GM19328 (cell line): ENCODE results near the gene TMEM62.
"Not testable (repeated sequence)": the region's sequence is repeated elsewhere in the genome, so short reads cannot be mapped to it uniquely, and the experiment has no call there.

Experiments
- ATAC-seq: cut with Tn5 transposase; IDR thresholded peaks from one replicate; pipeline ENCODE4 v1.9.1; 2021; ENCODE audit warnings: mild to moderate bottlenecking, moderate library complexity; ENCODE audit not compliant: unreplicated experiment

TMEM62 gene

DNA sequence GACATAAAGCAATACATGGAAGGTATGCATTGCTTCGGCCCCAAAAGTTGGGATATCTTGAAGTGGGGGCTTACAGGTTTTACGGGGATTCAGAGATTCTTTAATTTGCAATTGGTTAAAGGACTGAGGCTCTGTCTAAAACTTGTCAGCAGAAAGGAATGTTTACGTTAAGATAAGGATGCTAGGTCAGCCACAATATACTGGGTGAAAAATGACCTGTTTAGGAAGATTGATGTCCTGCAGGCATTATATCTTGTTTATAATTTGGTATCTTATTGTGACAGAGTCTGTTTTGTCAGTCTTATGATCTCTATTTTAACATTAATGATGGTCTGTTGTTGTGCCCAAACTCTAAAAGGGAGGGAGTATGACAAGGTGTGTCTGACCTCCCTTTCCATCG is 36.5 kb downstream of the TMEM62 start:
- no peak for ATAC-seq

DNA sequence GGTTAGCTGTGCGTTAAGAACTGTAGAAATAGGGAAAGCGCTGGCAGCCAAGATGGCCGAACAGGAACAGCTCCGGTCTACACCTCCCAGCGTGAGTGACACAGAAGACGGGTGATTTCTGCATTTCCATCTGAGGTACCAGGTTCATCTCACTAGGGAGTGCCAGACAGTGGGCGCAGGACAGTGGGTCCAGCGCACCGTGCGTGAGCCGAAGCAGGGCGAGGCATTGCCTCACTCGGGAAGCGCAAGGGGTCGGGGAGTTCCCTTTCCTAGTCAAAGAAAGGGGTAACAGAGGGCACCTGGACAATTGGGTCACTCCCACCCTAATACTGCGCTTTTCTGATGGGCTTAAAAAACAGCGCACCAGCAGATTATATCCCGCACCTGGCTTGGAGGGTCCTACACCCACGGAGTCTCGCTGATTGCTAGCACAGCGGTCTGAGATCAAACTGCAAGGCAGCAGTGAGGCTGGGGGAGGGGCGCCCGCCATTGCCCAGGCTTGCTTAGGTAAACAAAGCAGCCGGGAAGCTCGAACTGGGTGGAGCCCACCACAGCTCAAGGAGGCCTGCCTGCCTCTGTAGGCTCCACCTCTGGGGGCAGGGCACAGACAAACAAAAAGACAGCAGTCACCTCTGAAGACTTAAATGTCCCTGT is 42.4 kb downstream of the TMEM62 start:
- not testable (repeated sequence) for ATAC-seq

- ATAC-seq: not testable (repeated sequence)
These were observed 43.8 kb downstream of the TMEM62 start for GRCh38 chr15:43177147-43177546.

DNA sequence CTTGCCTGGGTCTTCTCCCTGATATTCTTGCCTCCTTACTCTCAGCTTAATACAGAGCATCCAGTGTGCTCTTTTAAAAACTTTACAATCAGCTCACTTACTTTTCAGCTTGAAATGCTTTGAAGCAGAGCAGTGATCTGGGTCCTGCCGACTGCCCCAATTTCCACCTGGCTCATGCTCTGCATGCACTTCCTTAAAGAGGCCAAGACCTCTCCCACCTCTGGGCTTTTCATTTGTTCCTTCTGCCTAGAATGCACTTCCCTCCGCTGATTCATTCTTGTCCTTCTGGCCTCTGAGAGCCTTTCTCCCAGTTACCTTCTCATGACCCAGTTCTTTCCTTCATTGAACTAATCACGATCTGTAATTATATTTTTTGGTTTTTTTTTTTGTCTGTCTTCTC is 49.9 kb downstream of the TMEM62 start:
- ATAC-seq: no peak

DNA sequence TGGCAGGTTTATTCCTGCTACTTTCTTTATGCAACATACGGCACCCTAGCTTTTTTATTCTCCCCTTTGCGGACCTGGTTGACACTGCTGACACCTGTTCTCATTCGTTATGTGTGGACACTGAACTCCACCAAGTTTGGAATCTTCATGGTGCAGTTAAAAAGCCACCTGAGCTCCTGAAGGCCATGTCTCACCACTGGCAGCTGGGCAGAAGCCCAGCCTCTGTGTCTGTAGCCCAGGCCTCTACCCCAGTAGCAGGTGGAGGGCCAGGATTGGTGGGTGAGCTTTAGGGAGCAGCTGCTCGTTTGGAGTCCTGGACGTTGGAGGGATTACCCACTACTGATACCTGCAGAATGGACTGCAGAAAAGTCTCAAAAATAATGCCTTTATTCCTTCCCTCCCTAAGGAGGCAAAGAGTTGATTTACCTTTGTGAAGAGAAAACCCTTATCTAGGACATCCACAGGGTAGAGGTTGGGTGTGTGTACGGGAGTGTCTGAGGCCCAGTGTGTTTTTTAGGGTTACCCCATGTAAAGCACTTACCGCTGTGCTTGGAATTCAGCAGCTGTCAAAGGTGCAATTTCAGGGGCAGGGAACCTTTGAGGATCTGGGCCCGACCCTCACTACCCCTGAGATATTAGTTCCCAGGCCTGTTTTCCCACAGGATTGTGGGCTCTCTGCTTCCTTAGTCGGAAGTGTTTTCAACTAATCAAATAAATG is 51.2 kb downstream of the TMEM62 start:
- no peak for ATAC-seq

DNA sequence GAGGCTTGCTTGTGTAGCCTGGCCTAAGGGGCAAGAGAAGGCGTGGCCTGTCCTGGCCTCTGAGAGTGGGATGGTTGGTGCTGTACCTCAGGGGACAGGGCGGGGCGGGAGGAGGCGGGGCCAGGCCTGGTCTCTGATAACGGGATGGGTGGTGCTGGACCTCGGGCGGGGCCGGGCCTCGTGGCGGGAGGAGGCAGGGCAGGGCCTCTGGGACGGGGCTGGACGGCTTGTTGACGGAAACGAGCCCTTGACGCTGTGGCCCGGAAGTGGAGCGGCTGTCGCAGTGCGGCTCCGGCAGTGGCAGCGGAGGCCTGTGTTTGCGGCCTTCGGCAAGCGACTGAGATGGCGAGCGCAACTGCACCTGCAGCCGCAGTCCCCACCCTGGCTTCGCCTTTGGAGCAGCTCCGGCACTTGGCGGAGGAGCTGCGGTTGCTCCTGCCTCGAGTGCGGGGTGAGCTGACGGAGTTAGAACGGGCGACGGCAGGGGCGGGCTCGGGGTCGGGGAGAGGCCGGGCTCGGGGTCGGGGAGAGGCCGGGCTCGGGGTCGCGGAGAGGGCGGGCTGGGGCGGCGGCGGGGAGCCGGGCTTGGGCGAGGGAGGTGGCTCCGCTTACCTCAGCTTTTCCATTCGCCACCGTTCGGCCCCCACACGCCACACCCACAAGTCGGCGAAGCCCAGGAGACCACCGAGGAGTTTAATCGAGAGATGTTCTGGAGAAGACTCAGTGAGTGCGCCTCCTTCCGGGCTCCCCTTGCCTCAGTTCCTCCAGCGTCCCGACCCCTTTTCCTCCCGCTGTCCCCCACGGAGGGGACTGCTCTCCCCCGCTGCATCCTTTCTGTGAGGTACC is 52.0 kb downstream of the TMEM62 start, which contains the start of gene CCNDBP1:
Gene CCNDBP1 (plus strand): TSS at position 247 of the 846 bp plus-strand sequence. CDS start 96 bp downstream, at position 343.
- ATAC-seq: peak; percentile 92

DNA sequence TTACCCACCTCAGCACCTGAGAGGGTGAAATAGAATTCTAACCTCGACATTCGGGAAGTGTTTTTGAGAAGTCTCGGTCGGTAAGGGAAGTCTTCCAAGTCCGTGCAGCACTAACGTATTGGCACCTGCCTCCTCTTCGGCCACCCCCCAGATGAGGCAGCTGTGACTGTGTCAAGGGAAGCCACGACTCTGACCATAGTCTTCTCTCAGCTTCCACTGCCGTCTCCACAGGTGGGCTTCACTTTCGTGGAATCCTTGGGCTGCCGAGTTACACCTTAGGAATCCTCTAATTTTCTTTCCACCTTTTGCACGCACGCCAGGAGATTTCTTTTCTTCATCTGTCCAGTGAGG is 52.6 kb downstream of the TMEM62 start:
- peak; percentile 14 for ATAC-seq

GRCh38 chr15:43187544-43188155 is 54.3 kb downstream of the TMEM62 start:
- no peak for ATAC-seq

- no peak for ATAC-seq
These were observed 55.9 kb downstream of the TMEM62 start for GRCh38 chr15:43189296-43189695.

DNA sequence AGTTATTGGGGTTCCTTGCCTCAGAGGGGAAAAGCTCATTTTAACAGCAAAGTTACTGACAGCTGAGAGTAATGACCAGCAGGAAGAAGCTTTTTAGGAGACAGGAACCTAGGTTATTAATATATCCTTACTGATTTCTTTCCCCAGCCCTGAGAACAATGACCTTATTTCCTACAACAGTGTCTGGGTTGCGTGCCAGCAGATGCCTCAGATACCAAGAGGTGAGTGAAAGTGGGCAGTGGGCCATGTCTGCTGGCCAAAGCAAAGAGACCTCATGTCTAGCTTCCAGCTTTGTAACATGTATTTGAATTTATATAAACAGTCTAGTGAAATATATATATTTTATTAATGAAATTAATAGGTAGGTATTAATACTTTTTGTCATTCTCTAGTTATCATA is 56.8 kb downstream of the TMEM62 start:
- no peak for ATAC-seq

DNA sequence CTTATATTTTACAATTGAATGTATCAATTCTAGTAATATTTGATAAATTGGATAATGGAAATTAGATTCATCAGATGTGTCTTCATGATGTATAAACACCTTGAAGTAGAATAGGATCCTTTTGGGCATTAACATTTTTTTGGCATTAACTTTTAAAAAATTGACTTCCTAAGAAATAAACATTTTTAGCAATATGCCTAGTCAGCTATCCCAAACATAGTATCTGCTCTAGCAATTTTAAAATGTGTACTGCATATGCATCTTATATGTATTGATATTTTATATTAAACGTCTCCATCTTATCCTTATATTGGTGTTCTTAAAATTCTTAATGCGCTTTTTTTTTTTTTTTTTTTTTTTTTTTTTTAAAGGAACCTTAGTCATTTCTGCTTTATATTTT is 60.3 kb downstream of the TMEM62 start:
- ATAC-seq: no peak

GRCh38 chr15:43194795-43195194 is 61.4 kb downstream of the TMEM62 start:
- ATAC-seq: no peak

DNA sequence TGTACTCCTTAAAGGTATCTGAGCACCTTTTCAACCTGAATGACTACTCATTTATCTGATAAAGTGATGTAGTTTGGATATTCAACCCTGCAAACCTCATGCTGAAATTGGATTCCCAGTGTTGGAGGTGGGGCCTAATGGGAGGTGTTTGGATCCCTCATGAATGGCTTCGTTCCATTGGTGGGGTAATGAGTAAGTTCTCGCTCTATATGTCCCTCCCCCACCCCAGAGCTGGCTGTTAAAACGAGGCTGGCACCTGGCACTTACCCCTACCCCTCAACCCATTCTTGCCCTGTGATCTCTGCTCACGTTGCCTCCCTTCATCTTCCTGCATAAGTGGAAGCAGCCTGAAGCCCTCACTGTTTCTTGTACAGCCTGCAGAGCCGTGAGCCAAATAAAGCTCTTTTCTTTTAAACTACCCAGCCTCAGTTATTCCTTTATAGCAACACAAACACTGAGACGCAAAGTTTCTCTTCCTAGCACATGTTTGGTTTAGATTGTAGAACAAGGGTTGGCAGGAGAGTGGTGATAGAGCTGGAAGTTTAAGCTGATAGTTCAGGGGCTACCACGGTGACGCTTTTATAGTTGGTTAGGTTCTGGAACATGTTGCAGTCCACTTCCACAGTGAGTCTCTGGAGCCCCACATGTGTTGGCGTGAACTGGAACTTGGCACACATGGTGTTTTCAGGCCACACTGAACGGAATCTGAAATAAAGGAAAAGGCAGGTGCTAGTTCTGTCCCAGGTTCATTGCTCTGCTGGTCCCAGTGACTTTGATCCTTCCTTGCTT is 63.6 kb downstream of the TMEM62 start:
- ATAC-seq: no peak

DNA sequence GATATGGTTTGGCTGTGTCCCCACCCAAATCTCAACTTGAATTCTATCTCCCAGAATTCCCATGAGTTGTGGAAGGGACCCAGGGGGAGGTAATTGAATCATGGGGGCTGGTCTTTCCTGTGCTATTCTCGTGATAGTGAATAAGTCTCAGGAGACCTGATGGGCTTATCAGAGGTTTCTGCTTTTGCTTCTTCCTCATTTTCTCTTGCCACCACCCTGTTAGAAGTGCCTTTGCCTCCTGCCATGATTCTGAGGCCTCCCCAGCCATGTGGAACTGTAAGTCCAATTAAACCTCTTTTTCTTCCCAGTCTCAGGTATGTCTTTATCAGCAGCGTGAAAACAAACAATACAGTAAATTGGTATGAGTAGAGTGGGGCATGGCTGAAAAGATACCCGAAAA is 64.4 kb downstream of the TMEM62 start:
- not testable (repeated sequence) for ATAC-seq

DNA sequence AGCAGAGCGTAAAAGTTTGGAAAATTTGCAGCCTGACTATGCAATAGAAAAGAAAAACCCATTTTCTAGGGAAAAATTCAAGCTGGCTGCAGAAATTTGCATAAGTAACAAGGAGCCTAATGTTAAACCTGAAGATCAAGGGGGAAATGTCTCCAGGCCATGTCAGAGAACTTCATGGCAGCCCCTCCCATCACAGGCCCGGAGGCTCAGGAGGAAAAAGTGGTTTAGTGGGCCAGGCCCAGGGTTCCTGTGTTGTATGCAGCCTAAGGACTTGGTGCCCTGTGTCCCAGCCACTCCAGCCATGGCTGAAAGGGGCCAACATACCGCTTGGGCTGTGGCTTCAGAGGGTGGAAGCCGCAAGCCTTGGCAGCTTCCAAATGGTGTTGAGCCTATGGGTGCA is 65.2 kb downstream of the TMEM62 start:
- ATAC-seq: not testable (repeated sequence)

DNA sequence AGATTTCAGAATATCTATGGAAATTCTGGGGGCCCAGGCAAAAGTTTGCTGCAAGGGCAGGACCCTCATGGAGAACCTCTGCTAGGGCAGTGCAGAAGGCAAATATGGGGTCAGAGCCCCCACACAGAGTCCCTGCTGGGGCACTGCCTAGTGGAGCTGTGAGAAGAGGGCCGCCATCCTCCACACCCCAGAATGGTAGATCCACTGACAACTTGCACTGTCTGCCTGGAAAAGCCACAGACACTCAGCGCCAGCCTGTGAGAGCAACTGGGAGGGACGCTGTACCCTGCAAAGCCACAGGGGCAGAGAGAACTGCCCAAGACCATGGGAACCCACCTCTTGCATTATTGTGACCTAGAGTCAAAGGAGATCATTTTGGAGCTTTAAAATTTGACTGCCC is 65.6 kb downstream of the TMEM62 start:
- no peak for ATAC-seq

DNA sequence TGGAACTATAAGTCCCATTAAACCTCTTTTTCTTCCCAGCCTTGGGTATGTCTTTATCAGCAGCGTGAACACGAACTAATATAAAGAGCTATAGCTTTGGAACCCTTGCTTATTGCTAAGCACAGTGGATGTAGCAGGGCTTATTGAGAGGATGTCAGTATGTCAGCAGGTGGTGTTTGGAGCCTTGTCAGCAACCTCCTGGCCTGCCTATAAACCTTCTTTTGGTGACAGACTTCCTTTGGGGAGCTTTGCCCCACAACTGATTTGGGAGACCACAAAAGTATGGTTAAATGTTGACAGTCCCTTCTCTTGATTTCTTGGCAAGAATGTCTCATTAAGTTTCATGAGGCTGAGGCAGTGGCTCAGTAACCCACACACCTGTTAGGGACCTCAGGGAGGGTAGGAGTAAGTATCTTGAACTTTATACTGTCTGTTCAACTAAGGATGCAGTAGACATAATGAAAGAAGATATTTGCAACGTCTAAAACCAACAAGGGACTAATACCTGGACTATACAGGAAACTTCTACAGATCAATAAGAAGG is 66.6 kb downstream of the TMEM62 start:
- ATAC-seq: no peak

DNA sequence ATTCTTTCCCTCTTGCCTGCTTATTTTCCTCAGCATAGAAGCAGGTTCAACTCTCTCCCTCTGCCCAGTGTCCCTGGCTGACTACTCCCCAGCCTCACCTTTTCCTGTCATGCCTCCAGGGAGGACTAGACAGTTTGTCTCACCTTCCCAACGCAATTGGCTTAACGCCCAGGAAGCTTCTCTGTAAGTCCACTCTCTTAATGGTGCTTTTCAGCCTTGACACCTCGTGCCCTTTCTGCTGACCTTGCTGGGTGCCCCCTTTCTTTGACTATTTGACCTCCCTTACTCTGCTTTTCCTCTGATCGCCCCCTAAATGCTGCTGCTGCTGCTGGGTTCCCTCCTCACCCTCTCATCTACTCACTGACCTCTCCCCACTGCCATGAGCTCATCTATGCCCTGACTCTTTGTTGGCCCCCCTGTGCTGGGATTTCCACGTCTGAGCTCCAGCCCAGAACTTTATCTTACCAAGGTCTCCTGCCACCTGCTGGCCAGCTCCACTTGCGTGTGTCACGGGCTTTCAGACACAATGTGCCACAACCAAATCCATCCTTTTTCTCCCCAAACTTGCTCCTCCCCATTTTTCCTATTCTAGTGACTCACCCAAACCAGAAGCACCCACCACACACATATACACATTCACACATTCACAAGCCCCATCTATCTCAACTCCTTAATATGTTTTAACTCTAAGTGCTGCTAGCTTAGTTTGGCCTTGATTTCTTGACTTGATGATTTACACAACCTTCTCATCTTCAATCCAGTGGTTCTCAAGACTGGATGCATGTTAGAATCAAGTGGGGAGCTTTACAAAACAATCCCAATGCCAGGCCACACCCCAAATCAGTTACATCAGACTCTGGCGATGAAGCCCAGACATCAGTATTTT is 70.9 kb downstream of the TMEM62 start:
- ATAC-seq: no peak

DNA sequence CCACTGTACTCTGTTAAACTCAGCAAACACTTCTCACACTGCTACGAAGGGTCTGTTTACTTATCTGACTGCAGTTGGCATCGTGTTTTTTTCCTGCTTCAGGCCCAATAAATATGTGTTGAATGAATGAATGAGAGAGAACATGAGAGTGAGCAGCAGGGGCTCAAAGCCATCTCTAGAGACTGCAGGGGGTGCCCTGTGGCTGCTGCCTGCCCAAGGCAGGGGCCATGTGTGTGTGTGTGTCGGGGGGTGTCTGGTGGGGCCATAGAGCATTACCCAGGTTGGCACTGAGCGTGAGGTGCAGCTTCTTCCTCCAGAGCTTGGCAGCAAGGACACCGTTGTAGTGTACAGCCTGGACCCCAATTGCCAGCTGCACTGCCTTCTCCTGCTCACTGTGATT is 72.7 kb downstream of the TMEM62 start:
- ATAC-seq: no peak
